Skeletal muscle tissue (tissue), 4 donors: ENCODE measurements around the gene CUEDC2. TPM values are rescaled to one million over a fixed set of nuclear protein-coding genes. Genes with fewer than 3 reads are reported as not detected.

Experiments used
- H3K27ac ChIP-seq: one replicate; pipeline ENCODE4 v1.7.0; 2013; ENCODE audit warnings: mild to moderate bottlenecking, low read depth, low read length, inconsistent platforms
- H3K27me3 ChIP-seq, 3 donors: one replicate each; pipeline ENCODE4 v1.7.0; 2013; ENCODE audit warnings: low read length in 3 of 3; ENCODE audit not compliant: control insufficient read depth in 3 of 3, insufficient read depth in 3 of 3
- H3K36me3 ChIP-seq, 3 donors: one replicate each; pipeline ENCODE4 v1.7.0; 2013; ENCODE audit warnings: low read length in 3 of 3; ENCODE audit not compliant: control insufficient read depth in 3 of 3, insufficient read depth in 3 of 3
- H3K4me1 ChIP-seq, 3 donors: one replicate each; pipeline ENCODE4 v1.7.0; 2013; ENCODE audit warnings: low read length in 3 of 3, mild to moderate bottlenecking in 3 of 3; ENCODE audit not compliant: control insufficient read depth in 3 of 3, insufficient read depth in 3 of 3
- H3K4me3 ChIP-seq, 3 donors: one replicate each; pipeline ENCODE4 v1.7.0; 2013; ENCODE audit warnings: low read length in 3 of 3
- H3K9ac ChIP-seq, 3 donors: one replicate each; pipeline ENCODE4 v1.7.0; 2013; ENCODE audit warnings: low read length in 3 of 3, mild to moderate bottlenecking in 3 of 3, moderate library complexity in 2 of 3, low read depth in 1 of 3
- H3K9me3 ChIP-seq, 3 donors: one replicate each; pipeline ENCODE4 v1.7.0; 2013; ENCODE audit warnings: low read length in 3 of 3; ENCODE audit not compliant: control insufficient read depth in 3 of 3
- total RNA-seq: library from RNA; depleted of rRNA; stranded (reverse); fragments of >200 nt; gene quantifications from one replicate; pipeline ENCODE4 v1.2.3, GENCODE V29; 2014
- donor health status: Osteomylitis.

Gene CUEDC2, protein sequence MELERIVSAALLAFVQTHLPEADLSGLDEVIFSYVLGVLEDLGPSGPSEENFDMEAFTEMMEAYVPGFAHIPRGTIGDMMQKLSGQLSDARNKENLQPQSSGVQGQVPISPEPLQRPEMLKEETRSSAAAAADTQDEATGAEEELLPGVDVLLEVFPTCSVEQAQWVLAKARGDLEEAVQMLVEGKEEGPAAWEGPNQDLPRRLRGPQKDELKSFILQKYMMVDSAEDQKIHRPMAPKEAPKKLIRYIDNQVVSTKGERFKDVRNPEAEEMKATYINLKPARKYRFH
- 31.3 TPM for total RNA-seq

GRCh38 chr10:102432162-102432950, at the start of gene CUEDC2:
TSS of gene CUEDC2 (minus strand) at chr10:102432574. CDS start at chr10:102425188, 7,386 bp downstream.
- peaks cover 0 to 3% (median under 1%) of the 10 kb centered on the region in 3 donors for H3K36me3 ChIP-seq
- H3K9me3 ChIP-seq: no peaks in the 10 kb centered on the region
- peak within 1 kb of the TSS; percentile 96 to 99 (median 98) for H3K4me3 ChIP-seq
- peak within 1 kb of the TSS; percentile 74 for H3K27ac ChIP-seq
- H3K9ac ChIP-seq: peak within 1 kb of the TSS; percentile 93 to 96 (median 93)
- peaks cover 6 to 22% (median 11%) of the 10 kb centered on the region in 3 donors for H3K27me3 ChIP-seq
- peaks cover 12 to 21% (median 20%) of the 10 kb centered on the region in 3 donors for H3K4me1 ChIP-seq

- H3K9me3 ChIP-seq: no peaks in the 10 kb centered on the region
- H3K4me3 ChIP-seq: no peak overlapping the region
- peaks cover 63 to 65% (median 64%) of the 10 kb centered on the region in 3 donors for H3K36me3 ChIP-seq
- H3K27me3 ChIP-seq: no peaks in the 10 kb centered on the region
- no peak overlapping the region for H3K27ac ChIP-seq
- H3K9ac ChIP-seq: no peak overlapping the region
- peaks cover 13 to 20% (median 18%) of the 10 kb centered on the region in 3 donors for H3K4me1 ChIP-seq
These were observed 48.0 kb upstream of the CUEDC2 start for GRCh38 chr10:102480396-102480795.

- Histone ChIP-seq H3K4me1 (peaks cover 6 to 13% (median 12%) of the 10 kb centered on the region in 3 donors), H3K9ac (peak overlapping the region in 1 of 3 donors; percentile 50), H3K27ac (no peak overlapping the region), H3K36me3 (peaks cover 56 to 58% (median 57%) of the 10 kb centered on the region in 3 donors), H3K27me3 (no peaks in the 10 kb centered on the region), H3K9me3 (no peaks in the 10 kb centered on the region), H3K4me3 (no peak overlapping the region)
These were observed 47.3 kb upstream of the CUEDC2 start for GRCh38 chr10:102479651-102480050.

GRCh38 chr10:102476466-102477141, 44.2 kb upstream of the CUEDC2 start:
- H3K4me1 ChIP-seq: peaks cover 0 to 8% (median 8%) of the 10 kb centered on the region in 3 donors
- H3K27me3 ChIP-seq: no peaks in the 10 kb centered on the region
- no peaks in the 10 kb centered on the region for H3K9me3 ChIP-seq
- no peak overlapping the region for H3K4me3 ChIP-seq
- peaks cover 26 to 29% (median 27%) of the 10 kb centered on the region in 3 donors for H3K36me3 ChIP-seq
- no peak overlapping the region for H3K27ac ChIP-seq
- no peak overlapping the region for H3K9ac ChIP-seq

- H3K4me1 ChIP-seq: peaks cover 0 to 8% (median 8%) of the 10 kb centered on the region in 3 donors
- H3K4me3 ChIP-seq: no peak overlapping the region
- H3K9ac ChIP-seq: no peak overlapping the region
- peaks cover 16 to 18% (median 17%) of the 10 kb centered on the region in 3 donors for H3K36me3 ChIP-seq
- H3K9me3 ChIP-seq: no peaks in the 10 kb centered on the region
- no peaks in the 10 kb centered on the region for H3K27me3 ChIP-seq
- no peak overlapping the region for H3K27ac ChIP-seq
These were observed 43.2 kb upstream of the CUEDC2 start for GRCh38 chr10:102475451-102476040.

DNA sequence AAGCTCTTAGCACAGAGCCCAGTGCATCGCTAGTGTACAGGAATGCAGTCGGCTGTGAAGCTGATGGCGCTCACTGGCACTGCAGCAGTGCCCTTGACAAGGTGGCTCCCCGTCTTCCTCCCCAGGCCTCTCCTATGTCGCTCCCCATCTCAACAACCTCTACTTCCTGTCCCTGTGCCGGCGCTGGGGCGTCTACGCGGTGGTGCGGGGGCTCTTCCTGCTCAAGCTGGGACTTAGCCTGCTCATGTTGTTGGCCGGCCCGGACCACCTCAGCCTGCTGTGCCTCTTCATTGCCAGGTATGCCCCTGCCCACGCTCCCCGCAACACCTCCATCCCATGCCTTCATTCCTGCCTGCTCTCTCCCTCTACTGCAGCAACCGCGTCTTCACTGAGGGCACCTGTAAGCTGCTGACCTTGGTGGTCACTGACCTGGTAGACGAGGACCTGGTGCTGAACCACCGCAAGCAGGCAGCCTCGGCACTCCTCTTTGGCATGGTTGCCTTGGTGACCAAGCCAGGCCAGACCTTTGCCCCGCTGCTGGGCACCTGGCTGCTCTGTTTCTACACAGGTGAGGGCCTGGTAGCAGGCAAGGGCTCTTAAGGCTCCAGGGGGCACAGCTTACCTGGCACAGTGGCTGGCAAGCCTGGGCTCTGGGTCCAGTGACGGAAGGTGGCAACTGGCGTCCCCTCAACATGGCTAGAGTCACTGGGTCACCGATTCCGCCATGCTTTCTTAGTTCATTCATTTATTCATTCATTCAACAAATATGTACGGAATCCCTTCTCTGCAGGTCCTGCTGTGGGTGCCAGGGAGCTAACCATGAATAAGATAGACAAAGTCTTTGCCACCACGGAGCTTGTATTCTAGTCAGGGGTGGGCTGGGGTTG, 41.3 kb upstream of the CUEDC2 start:
- no peaks in the 10 kb centered on the region for H3K9me3 ChIP-seq
- no peak overlapping the region for H3K9ac ChIP-seq
- no peak overlapping the region for H3K4me3 ChIP-seq
- peaks cover 0 to 4% (median 0%) of the 10 kb centered on the region in 3 donors for H3K4me1 ChIP-seq
- H3K27ac ChIP-seq: no peak overlapping the region
- peaks cover under 1 to 2% (median 1%) of the 10 kb centered on the region in 3 donors for H3K36me3 ChIP-seq
- H3K27me3 ChIP-seq: no peaks in the 10 kb centered on the region

DNA sequence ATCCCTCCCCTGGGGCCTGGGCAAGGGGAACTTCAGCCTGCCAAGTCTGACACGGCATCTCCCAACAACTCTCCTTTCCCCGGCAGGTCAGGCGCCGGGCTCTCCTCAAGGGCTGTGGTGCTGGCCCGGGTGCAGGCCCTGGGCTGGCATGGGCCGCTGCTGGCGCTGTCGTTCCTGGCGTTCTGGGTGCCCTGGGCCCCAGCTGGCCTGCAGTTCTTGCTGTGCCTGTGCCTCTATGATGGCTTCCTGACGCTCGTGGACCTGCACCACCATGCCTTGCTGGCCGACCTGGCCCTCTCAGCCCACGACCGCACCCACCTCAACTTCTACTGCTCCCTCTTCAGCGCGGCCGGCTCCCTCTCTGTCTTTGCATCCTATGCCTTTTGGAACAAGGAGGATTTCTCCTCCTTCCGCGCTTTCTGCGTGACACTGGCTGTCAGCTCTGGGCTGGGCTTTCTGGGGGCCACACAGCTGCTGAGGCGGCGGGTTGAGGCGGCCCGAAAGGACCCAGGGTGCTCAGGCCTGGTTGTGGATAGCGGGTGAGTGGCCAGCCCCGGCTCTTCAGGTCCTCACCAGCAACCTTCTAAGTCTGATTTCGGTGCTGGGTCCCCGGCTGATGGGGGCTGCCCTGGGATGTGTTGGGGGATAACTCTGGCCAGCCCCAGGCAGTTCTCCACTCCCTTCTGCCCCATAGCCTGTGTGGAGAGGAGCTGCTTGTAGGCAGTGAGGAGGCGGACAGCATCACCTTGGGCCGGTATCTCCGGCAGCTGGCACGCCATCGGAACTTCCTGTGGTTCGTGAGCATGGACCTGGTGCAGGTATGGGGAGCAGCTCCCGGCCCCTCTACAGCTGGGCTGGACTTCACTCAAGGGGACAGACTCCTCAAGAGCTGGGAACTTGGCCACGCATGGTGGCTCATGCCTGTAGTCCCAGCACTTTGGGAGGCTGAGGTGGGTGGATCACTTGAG, 38.5 kb upstream of the CUEDC2 start:
- Histone ChIP-seq H3K9me3 (no peaks in the 10 kb centered on the region), H3K27ac (no peak overlapping the region), H3K4me3 (no peak overlapping the region), H3K36me3 (no peaks in the 10 kb centered on the region), H3K4me1 (peaks cover 0 to 9% (median 0%) of the 10 kb centered on the region in 3 donors), H3K9ac (no peak overlapping the region), H3K27me3 (no peaks in the 10 kb centered on the region)

DNA sequence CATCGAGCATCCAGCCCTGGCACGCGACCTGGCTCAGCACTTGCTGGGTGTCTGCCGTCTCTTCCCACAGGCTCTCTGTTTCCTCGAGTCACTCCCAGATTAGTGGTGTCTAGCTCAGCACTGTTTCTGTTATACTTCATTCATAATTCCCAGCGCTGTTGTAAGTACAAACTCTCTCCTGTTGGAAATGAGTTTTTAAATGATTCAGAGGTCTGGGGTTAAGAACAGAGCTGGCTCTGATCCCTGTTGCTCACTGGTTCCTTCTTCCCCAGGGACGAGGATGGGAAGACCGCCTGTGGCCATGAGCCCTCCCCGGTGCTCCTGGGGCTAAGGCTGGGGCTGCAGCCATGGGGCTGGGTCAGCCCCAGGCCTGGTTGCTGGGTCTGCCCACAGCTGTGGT, 36.3 kb upstream of the CUEDC2 start:
- Histone ChIP-seq H3K36me3 (no peaks in the 10 kb centered on the region), H3K9ac (no peak overlapping the region), H3K27me3 (no peaks in the 10 kb centered on the region), H3K27ac (no peak overlapping the region), H3K9me3 (no peaks in the 10 kb centered on the region), H3K4me1 (peaks cover 0 to 9% (median 0%) of the 10 kb centered on the region in 3 donors), H3K4me3 (no peak overlapping the region)
